Nucleus accumbens (tissue), 56 donors: ENCODE measurements around the gene REEP2.

Experiments
- DNase-seq, 56 donors: peaks; one replicate each; lab custom pipeline; 2025; lab: John Stamatoyannopoulos, UW

REEP2 gene

GRCh38 chr5:138448070-138448469, 9.2 kb downstream of the REEP2 start:
- no peak for DNase-seq

DNA sequence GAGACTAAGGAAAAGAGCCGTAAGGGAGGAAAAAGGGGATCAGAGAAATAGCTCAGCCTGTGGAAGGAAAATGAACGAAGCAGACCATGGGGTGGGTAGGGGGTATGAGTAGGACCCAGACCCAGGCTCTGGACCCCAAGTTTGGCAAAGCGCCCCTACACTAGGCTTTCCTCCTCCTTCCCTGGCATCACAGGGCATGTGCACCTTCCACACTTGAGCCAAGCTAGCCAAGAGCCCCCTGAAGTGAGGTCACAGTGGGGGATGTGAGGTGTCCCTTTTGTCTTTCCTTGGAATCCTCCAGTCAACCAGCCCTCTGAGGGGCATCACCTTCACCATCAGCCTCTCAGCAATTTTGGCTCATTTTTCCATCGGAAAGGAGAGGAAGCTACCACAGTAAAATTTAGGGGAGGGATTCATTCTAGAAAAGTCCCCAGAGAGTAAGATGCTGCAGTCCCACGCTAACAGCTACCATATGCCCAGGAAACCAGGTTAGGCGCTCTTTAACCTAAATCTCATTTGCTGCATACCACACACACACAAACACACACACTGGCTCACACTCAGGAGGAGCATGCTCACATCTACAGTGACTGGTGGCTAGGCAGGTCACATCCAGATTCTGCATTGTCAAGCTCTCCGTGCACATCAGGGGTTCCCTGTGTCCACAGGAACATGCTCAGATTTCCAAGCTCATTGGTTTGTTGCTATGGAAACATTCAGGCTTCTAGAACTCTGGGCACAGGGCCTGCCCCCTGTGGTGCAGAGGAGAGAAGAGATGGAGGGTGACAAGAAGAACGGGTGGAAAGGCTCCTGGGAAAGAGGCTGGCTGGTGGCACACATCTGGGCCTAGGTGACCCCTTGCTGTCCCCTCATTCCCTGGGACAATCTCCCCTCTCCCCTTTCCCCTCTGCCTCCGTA, 9.9 kb downstream of the REEP2 start:
- peak in 20 of 56 donors; percentile 14 to 65 (median 38) for DNase-seq

DNA sequence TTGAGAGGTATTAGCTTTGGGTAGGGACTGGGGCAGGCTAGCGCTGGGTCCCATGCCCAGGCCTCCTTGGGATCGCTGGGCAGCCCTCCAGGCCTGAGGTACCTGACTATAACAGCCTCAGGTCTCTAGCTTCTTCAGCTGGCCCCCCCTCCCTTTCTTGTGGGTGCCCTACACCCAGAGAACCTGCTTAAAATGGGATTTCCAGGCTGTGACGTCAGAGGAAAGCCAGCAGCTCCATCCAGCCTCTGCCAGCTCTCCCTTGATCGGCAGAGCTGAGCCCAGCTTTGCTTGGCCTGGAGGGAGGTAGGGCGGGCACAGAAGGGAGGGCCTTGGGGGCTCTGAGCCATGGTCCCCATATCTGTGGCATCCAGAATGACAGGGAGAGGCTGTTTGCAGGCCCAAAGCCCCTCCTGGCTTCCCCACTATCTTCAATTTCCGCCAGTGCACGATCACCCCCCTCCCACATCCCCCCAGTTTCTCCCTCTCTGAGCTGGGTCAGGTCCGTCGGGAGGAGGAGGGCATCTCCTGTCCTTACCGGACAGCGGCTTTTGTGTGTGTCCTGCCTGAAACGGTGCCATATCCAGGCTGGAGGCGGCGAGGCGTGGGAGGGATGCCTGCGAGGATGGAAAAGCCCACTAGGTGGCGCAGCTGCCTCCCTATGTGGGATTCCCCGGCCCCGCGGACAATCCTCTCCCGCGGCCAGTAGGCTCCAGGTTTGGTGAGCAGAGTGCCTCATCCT, 10.8 kb downstream of the REEP2 start:
- peak in 50 of 56 donors; percentile 39 to 91 (median 68) for DNase-seq

GRCh38 chr5:138450971-138451370, 12.1 kb downstream of the REEP2 start:
- no peak for DNase-seq

DNA sequence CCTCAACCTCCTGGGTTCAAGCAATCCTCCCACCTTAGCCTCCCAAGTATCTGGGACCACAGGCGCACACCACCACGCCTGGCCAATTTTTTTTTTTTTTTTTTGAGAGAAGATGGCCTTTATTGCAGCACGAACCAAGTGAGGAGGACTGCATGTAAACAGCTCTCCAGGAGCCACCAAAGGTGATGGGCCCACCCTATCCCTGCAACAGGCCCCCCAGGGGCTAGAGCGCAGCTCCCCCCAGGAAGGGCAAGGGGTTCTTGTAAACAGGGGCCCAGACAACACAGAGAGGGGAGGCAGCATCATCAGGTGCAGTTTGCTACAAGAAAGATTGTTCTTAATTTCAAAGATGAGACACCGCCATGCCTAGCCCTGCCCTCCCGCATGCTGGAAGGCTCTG, 13.9 kb downstream of the REEP2 start:
- no peak for DNase-seq

DNA sequence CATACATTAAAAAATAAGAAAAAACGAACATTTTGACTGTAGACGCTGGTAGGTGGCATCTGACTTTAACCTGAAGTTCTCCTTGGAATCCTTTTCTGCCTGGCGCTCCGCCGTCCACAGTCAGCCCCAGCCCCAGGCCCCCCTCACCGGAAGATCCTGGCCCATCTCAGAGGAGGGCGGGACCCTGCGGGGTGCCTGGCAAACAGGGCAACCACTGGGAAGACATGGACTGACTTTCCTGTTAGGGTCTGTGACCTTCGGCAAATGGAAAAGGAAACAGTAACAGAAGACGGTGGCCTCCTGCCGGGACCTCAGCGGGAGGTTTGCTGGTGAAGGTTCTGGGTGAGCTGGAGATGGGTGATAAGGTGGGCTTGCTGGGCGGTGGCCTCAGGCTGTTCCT, 14.7 kb downstream of the REEP2 start:
- DNase-seq = no peak

DNA sequence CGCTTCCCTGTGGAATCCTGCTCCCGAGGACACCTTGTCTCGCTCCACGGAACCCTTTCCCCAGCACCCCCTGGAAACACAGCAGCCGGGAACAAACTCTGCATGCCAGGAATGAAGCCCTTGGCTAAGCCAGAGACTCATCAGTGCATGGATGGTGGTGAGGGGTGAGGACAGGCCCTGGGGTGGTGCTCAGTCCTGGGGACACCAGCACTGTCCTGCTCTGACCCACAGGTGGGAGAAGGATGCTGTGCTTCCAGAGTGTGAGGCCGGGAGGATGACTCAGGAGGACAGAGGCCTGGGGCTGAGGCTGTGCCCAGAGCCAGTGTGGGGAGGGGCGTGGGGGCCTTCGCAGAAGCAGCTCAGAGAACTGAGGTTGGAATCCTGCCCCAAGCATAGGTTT, 15.3 kb downstream of the REEP2 start:
- no peak for DNase-seq

DNA sequence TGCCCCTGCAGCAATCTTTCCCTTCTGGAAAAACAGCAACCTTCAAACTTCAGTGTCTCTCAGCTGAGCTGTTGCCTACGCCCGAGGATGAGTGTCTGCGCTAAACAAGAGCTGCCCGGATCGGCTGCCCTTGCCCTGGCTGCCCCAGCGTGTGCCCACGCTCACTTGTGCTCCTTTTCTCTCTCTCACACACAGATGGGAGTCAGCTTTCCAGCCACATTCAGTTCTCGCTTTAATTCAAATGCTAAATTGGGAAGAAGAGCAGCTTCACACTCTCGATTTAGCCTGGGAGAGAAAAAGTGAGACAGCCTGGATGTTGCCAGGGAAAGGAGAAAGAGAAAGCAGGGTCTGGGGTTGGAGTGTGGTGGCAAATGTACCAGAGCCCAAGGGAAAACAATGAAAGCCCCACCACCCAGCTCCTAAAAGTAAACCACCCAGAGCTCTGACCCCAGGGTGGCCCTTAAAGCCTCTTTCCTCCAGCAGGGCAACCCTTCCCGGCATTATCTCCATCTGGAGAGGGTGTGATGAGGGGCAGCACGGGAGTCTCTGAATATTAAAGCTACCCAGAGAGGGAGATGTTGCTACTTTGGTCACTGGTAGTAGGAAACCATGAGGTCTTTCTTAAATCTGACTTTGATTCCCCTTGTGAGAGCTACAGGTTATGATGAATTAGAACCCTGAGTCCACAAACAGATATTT, 16.5 kb downstream of the REEP2 start:
- DNase-seq = peak in 5 of 56 donors; percentile 15 to 35 (median 22)

- peak in 17 of 56 donors; percentile 17 to 66 (median 42) for DNase-seq
These were observed 18.8 kb downstream of the REEP2 start for GRCh38 chr5:138457531-138458275.

- DNase-seq = peak in 25 of 56 donors; percentile 16 to 60 (median 32)
These were observed 19.5 kb downstream of the REEP2 start for GRCh38 chr5:138458384-138458783.

DNA sequence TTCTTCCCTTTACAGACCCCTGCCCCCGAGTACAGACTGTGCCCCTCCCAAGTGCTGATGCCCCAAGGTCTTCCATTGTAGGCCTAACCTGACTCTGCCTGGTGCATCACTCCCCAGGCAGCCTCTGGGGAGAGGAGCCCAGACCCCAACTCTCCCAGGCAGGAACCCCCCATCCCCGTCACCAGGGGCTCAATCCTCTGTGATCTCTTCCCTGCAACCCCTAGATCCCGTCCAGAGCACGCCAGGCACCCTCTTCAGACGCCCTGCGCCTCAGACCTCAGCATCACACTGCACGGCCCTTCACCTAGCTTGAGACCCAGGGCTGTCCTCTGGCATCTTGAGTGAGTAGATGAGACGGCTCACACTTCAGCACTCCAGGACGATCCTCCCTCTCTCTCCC, 20.0 kb downstream of the REEP2 start:
- no peak for DNase-seq

- DNase-seq = peak in 11 of 56 donors; percentile 19 to 46 (median 32)
These were observed 20.6 kb downstream of the REEP2 start for GRCh38 chr5:138459311-138459933.

DNA sequence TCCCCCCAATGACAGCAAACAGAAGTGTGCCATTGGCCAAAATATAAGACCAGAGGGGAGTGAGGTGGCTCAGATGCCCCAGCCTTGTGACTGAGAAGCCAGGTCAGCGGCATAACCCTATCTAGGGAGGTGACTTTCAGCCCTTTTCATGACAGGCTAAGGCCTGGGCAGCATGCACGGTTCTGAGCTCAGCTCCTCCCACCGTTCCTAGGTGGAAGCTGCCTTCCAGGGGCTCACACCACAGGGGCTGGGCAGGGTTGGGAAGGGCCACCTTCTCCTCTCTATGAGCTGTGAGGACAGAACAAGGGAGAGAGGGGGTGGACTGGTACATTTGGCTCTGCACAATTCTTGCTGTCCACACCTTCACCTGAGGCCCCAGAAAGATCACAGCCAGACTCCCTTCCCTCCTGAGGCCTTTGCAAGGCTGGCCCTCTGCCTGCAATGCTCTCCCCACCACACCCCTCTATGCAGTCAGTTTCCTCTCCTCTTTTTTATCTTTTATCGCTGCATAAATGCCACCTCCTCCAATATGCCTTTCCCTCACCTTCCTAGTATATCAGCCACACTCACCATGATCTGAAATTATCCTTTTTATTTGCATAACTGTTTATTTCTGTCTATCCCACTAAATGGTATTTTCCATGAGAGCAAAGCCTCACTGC, 21.3 kb downstream of the REEP2 start:
- DNase-seq = no peak

- no peak for DNase-seq
These were observed 22.7 kb downstream of the REEP2 start for GRCh38 chr5:138461343-138462125.

DNA sequence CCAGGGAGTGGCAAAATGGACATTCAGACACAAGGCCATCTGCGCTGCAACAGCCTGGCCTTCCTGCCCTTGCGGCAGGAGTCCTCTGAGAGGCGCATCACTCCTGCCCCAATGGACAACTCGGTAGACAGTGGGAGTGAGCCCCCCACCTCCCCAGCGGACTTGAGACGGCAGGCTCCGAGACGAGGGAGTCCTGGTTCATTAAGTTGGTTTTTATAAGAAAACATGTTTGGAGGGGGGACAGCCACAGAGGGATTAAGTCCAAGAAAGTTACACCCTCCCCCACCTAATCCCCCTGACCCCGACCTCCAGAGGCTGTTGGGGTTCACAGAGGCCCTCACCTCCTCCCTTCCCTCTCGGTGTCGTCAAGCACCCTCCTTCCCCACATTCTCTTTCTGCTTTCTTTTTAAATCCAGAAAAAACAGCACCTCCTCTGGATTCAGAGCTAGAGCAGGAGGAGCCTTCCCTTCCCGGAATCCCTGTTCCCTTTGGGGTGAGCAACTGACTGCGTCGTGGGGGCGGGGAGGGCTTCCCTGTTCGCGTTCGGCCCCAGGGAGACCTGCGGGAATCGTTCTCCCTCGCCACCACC, 24.7 kb downstream of the REEP2 start:
- peak in 1 of 56 donors; percentile 57 for DNase-seq

- peak; percentile 46 to 95 (median 86) for DNase-seq
These were observed 25.1 kb downstream of the REEP2 start for GRCh38 chr5:138464008-138464387.

DNA sequence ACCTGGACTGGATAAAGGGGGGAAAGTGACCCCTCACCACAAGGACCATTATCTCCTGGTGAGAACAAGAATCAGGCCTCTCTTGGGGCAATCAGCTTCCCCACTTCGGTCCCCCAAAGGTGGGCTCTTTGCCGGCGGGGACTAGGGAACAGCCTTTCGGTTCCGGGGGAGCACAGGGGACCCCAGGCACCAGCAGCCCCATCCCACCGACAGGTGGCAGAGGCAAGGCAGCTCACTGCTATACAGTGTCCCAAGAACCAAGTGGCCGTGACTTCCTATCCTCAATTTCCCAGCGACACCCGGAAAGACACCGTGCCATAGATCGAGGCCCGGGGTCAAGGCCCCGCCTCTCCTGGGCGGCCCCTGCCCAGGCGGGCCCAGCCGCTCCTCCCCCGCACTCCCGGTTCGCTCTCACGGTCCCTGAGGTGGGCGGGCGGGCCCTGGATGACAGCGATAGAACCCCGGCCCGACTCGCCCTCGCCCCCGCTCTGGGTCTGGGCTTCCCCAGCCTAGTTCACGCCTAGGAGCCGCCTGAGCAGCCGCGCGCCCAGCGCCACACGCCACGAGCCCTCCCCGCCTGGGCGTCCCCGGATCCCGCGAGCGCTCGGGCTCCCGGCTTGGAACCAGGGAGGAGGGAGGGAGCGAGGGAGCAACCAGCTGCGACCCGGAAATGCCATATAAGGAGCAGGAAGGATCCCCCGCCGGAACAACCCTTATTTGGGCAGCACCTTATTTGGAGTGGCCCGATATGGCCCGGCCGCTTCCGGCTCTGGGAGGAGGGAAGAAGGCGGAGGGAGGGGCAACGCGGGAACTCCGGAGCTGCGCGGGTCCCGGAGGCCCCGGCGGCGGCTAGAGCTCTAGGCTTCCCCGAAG, 25.8 kb downstream of the REEP2 start:
- DNase-seq = peak; percentile 90 to 100 (median 98)
